Omental fat pad (tissue), 4 donors: Measurements from ENCODE around the gene VSTM1. TPM values are rescaled to one million over a fixed set of nuclear protein-coding genes. Genes with fewer than 3 reads are reported as not detected.
A peak's percentile ranks its signal among the peaks of the same experiment; 100 is the strongest.
"Not testable (repeated sequence)": the region's sequence is repeated elsewhere in the genome, so short reads cannot be mapped to it uniquely, and the experiment has no call there.

Source experiments
- ATAC-seq: fragments of 150-250 bp; one replicate; pipeline ENCODE4 v1.9.1; 2016; ENCODE audit warnings: mild to moderate bottlenecking, moderate library complexity; ENCODE audit not compliant: low FRiP score
- DNase-seq: peaks from one replicate; pipeline ENCODE4 v3.0.0-alpha.2; 2019; ENCODE audit warnings: low spot score
- total RNA-seq, 4 donors: library from RNA; depleted of rRNA; stranded (reverse); fragments of >200 nt; gene quantifications; one replicate each; pipeline ENCODE4 v1.1.0, GENCODE V29; 2016
- TF ChIP-seq, protein P1 (sequence below), 3 donors: fragments of 450-650 bp; IDR thresholded peaks; one replicate each; pipeline ENCODE4 v1.5.1; 2016 to 2017; ENCODE audit warnings: antibody characterized with exemption in 3 of 3, mild to moderate bottlenecking in 3 of 3, moderate library complexity in 2 of 3

VSTM1 gene
- total RNA-seq, 4 donors from 2014 or later, result not detected

DNA sequence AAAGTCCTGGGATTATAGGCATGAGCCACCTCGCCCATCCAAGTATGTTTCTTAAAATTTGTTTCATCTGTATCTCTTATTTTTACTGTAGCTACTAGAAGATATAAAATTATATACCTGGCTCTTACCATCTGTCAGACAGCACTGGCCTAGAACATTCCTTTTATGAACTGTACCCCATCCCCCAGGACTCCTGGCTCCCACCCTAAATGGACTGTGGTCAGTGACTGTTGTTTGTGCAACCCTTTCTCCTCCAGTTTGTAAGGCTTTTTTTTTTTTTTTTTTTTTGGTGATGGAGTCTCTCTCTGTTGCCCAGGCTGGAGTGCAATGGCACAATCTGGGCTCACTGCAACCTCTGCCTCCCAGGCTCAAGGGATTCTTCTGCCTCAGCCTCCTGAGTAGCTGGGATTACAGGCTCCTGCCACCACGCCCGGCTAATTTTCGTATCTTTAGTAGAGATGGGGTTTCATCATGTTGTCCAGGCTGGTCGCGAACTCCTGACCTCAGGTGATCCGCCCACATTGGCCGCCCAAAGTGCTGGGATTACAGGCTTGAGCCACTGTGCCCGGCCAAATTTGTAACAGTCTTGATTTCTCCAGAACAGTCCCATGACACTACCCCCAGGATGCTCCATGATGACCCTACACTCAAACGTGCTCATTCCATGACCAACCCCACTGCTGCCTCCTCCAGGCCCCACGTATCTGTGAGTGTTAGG lies 41.5 kb upstream of the VSTM1 start:
- no peak for DNase-seq
- TF ChIP-seq, protein P1, sequence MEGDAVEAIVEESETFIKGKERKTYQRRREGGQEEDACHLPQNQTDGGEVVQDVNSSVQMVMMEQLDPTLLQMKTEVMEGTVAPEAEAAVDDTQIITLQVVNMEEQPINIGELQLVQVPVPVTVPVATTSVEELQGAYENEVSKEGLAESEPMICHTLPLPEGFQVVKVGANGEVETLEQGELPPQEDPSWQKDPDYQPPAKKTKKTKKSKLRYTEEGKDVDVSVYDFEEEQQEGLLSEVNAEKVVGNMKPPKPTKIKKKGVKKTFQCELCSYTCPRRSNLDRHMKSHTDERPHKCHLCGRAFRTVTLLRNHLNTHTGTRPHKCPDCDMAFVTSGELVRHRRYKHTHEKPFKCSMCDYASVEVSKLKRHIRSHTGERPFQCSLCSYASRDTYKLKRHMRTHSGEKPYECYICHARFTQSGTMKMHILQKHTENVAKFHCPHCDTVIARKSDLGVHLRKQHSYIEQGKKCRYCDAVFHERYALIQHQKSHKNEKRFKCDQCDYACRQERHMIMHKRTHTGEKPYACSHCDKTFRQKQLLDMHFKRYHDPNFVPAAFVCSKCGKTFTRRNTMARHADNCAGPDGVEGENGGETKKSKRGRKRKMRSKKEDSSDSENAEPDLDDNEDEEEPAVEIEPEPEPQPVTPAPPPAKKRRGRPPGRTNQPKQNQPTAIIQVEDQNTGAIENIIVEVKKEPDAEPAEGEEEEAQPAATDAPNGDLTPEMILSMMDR (IDR thresholded peaks at IDR 0.05), result no peak
- ATAC-seq, result no peak

DNA sequence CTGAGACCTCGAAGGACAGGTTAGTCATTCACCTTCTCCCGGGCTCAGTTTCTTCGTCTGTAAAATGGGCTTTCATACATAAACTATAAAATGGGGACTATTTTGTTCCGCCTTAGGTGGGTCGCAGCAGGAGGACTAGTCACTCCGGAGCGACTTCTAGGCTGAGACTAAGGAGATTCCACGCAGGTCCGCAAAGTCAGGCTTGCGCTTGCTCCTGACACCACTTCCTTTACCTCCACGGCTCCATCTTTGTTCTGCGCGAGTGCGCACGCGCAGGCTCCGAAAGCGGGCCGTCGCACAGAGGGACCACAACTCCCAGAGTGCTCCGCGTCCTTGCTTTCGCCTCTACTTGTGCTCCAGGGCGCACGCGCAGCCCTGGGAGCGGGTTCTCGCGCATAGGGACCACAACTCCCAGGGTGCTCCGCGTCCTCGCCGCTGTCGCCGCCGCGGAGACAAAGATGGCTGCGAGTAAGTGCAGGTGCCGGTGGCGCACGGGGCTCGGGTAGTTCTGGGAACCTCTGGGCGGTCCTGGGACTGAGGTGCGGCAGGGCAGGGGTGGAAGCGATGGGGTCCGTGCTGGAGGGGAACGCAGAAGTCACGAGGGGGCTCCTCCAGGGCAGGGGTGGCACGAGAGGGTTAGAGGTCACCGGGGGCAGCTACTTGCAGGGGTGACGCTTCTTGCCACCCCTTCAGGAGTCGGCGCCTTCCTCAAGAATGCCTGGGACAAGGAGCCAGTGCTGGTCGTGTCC lies 38.9 kb upstream of the VSTM1 start, which contains the start of gene NDUFA3:
Gene NDUFA3, plus strand, starts transcription at position 435 of the 749 bp plus-strand sequence. Its CDS starts 24 bp downstream, at position 459.
- ATAC-seq, result peak; percentile 99
- peak; percentile 82 for DNase-seq
- TF ChIP-seq, protein P1 (IDR thresholded peaks at IDR 0.05), result no peak

DNA sequence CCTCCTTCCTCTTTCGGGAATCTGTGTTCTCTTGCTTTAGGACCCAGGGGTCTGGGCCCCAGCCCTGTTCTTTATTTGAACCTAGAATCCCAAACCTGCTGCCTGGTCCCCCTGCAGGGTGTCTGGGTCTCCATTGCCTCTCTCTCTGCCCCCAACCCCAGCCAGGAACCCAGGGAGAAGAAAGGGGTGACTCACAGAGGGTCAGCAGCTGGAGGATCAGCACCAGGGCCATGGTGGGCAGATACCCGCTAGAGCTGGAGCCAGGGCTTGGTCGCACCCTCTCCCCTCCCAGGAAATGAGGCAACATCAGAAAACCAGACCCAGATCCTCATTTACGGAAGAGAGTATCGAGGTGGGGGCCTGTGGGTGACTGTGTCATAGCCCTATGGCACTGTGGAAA lies 36.9 kb upstream of the VSTM1 start, which contains the start of gene OSCAR:
Gene OSCAR, minus strand, starts transcription at position 243 of the 400 bp plus-strand sequence. Its CDS starts 11 bp downstream, at position 232.
- ATAC-seq (no peak), DNase-seq (no peak)
- TF ChIP-seq, protein P1 (IDR thresholded peaks at IDR 0.05), result no peak

DNA sequence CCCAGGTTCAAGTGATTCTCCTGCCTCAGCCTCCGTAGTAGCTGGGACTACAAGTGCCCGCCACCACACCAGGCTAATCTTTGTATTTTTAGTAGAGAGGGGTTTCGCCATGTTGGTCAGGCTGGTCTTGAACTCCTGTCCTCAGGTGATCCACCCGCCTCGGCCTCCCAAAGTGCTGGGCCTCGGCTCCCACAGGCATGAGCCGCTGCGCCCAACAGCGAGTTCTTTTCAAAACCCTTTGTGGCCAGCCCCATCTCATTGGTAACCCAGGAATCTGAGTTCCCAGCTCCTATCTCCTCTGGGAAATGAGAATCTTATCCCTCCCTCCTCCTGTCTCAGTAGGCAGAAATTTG lies 36.2 kb upstream of the VSTM1 start:
- not testable (repeated sequence) for DNase-seq

DNA sequence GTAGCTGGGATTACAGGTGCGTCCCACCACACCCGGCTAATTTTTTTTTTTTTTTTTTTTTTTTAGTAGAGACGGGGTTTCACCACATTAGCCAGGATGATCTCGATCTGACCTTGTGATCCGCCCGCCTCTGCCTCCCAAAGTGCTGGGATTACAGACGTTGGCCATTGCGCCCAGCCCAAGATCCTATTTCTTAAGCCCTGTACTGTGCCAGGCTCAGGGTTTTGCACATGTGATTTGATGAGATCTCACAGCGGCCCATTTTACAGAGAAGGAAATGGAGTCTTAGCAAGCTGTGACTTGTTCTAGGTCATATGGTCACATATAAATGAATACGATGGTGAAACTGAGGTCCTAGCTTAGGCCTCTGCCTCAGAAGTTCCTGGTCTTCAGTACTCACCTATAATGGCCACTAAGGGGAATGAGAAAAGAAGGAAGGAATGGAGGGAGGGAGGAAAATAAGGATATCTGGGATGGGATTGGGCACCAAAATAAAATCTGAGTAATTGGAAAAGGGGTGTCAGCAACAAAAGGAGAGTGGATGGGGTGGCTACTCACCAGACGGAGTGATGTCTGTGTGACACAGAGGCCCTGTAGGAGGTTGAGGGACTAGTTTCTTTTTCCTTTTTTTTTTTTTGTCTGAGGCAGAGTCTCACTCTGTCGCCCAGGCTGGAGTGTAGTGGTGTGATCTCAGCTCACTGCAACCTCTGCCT lies 35.6 kb upstream of the VSTM1 start:
- TF ChIP-seq, protein P1 (IDR thresholded peaks at IDR 0.05), result no peak
- DNase-seq (no peak), ATAC-seq (no peak)

More for the DNA sequence above, 36.2 kb upstream of the VSTM1 start:
- not testable (repeated sequence) for ATAC-seq

DNA sequence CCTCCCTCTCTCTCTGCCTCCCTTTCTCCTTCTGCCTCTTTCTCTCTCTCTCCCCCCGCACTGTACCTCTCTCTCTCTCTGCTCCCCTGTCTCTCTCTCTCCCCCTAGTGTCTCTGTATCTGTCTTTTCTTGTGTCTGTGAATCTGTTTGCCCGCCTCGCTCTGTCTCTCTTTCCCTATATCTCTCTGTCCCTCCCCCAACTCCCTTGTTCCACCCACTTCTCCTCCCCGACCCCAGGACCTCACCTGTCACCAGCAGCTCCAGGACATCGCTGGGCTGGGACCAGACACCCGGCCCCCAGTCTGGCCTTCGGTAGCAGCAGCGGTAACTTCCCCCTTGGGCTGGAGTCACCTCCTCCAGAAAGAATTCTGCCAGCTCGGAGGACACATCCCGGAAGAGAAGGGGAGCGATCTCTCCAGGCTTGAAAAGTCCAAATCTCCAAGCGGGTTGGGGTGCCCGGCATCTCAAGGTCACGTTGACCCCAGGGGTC lies 33.0 kb upstream of the VSTM1 start:
- DNase-seq (no peak), ATAC-seq (no peak)
- TF ChIP-seq, protein P1 (IDR thresholded peaks at IDR 0.05), result no peak

DNA sequence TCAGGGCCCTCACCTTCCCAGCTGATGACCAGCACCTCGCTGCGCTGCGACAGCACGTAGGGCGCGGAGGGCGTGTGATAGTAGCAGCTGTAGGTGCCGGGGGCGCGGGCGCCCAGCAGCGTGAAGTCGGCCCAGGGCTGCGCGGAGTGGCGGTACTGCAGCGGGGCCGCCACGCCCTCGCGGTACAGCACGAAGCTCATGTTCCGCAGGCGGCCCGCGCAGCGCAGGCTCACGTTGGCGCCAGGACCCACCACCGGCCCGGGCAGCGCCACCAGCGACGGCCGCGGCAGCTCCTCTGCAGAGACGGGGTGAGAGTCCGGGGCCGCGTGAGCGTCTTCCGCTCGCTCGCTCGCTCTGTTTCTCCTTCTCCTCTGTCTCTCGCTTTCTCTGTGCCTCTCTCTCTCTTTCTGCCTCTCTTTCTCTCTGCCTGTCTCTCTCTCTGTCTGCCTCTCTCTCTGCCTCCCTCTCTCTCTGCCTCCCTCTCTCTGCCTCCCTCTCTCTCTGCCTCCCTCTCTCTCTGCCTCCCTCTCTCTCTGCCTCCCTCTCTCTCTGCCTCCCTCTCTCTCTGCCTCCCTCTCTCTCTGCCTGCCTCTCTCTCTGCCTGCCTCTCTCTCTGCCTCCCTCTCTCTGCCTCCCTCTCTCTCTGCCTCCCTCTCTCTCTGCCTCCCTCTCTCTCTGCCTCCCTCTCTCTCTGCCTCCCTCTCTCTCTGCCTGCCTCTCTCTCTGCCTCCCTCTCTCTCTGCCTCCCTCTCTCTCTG lies 32.3 kb upstream of the VSTM1 start:
- peak; percentile 49 for ATAC-seq
- not testable (repeated sequence) for DNase-seq
